Tibial artery (tissue), 4 donors: ENCODE results near the gene CRACDL.

Source experiments
- DNase-seq, 2 donors: peaks; one replicate each; pipeline ENCODE4 v3.0.0-alpha.2; 2019
- H3K27ac ChIP-seq, 2 donors: fragments of 200-600 bp; sonication (generic) in 1 of 2; 1 replicate in 1 of 2; 2 replicates in 1 of 2; pipeline ENCODE4 v1.5.1; 2018 to 2019; ENCODE audit warnings: mild to moderate bottlenecking in 1 of 2
- H3K27me3 ChIP-seq, 2 donors: fragments of 200-600 bp; sonication (generic) in 1 of 2; one replicate each; pipeline versions ENCODE4 v1.5.1 to v1.6.0; 2016 to 2019
- H3K36me3 ChIP-seq, 3 donors: fragments of 200-600 bp; sonication (generic) in 2 of 3; one replicate each; pipeline ENCODE4 v1.5.1; 2016 to 2019; ENCODE audit warnings: mild to moderate bottlenecking in 2 of 3
- H3K4me1 ChIP-seq, 4 donors: fragments of 200-600 bp; sonication (generic) in 2 of 4; 1 replicate in 3 of 4; 2 replicates in 1 of 4; pipeline ENCODE4 v1.5.1; 2016 to 2019
- H3K4me3 ChIP-seq, 2 donors: fragments of 200-600 bp; sonication (generic) in 1 of 2; 1 replicate in 1 of 2; 2 replicates in 1 of 2; pipeline ENCODE4 v1.5.1; 2018 to 2019; ENCODE audit warnings: mild to moderate bottlenecking in 2 of 2
- H3K9me3 ChIP-seq, 3 donors: fragments of 200-600 bp; sonication (generic) in 1 of 3; one replicate each; pipeline ENCODE4 v1.5.1; 2016 to 2019
- CTCF ChIP-seq, 2 experiments: fragments of 200-600 bp in 1 of 2; fragments of 450-650 bp in 1 of 2; IDR thresholded peaks; one replicate each; pipeline ENCODE4 v1.5.1; 2017 to 2019; ENCODE audit warnings: antibody characterized with exemption in 2 of 2, mild to moderate bottlenecking in 1 of 2, moderate library complexity in 1 of 2
- intact Hi-C: fragments of 100-400 bp; cut with DNase I; formaldehyde crosslinking; loops from one replicate; pipeline ENCODE4 v1.15.0; 2023; ENCODE audit warnings: low total_unique reads

Gene CRACDL

DNA sequence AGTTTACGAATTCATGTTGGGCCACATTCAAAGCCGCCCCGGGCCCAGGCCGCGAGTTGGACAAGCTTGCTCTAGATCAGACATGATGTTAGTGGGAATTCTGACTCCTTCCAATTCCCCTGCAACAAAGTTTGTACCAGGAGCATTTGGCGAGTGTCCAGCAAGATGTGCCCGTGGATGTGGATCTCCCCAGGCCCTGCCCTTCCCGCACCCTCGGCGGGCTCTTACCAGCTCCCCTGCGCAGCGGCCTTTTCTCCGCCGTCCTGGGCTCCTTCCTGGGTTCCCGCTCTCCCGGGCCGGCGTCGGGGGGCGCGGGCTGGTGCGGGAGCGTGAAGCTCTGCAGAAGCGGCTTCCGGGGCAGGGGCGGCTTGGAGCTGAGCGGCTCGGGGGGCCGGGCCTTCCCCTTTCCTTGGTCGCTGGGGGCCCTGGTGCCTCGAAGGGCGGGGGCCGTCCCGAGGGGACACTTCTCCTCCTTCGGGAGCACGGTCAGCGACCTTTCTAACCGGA, 114.3 kb downstream of the CRACDL start:
- H3K27ac ChIP-seq, result no peak overlapping the region
- intact Hi-C loops, result loop anchor here (10.0 kb wide), 1 partner anchor 87 kb away; the partner anchor contains the start of gene MGAT4A

DNA sequence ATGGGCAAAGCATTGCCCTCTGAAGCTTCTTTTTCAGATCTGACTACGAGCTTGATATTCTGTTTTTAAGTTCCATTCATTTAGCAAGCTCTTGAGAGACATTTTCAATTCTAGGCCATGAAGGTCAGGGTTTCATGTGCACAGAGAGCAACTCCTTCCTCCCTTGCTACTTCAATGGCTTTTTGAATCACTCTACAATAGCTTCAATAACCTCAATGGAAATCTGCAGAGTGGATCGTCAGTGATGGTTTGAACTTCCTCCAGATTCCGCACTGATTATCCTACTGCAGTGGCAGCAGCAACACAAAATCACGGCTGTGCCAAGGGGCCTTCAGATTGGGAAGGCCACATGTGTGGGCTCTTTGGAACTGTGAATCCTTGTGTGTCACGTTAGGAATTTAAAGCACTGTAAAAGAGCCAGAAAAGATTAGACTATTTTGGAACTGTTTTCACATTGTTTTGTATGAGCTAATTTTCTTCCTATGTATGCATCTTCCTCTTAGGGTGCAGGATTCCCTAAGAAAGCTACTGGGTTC, 116.7 kb downstream of the CRACDL start:
- Histone ChIP-seq H3K9me3 (no peaks in the 10 kb centered on the region), H3K27me3 (no peaks in the 10 kb centered on the region), H3K27ac (no peak overlapping the region), H3K4me3 (no peak overlapping the region), H3K4me1 (peaks cover 0 to 30% (median 14%) of the 10 kb centered on the region in 4 donors), H3K36me3 (no peaks in the 10 kb centered on the region)
- intact Hi-C loops, result no loop called here
- no peak for DNase-seq
- TF ChIP-seq CTCF (IDR thresholded peaks at IDR 0.05), result no peak

More for the DNA sequence above, 114.3 kb downstream of the CRACDL start:
- DNase-seq, result no peak
- Histone ChIP-seq H3K36me3 (no peaks in the 10 kb centered on the region), H3K27me3 (no peaks in the 10 kb centered on the region), H3K9me3 (no peaks in the 10 kb centered on the region), H3K4me1 (peaks cover 0 to 41% (median 21%) of the 10 kb centered on the region in 4 donors), H3K4me3 (no peak overlapping the region)
- TF ChIP-seq CTCF (IDR thresholded peaks at IDR 0.05), result no peak

GRCh38 chr2:98818164-98818563, 117.9 kb downstream of the CRACDL start:
- no peak overlapping the region for H3K27ac ChIP-seq
- no peaks in the 10 kb centered on the region for H3K9me3 ChIP-seq
- no peak for DNase-seq
- peaks cover 0 to 18% (median 8%) of the 10 kb centered on the region in 4 donors for H3K4me1 ChIP-seq
- intact Hi-C loops, result no loop called here
- TF ChIP-seq CTCF (IDR thresholded peaks at IDR 0.05), result no peak
- H3K27me3 ChIP-seq, result no peaks in the 10 kb centered on the region
- H3K4me3 ChIP-seq, result no peak overlapping the region
- no peaks in the 10 kb centered on the region for H3K36me3 ChIP-seq

GRCh38 chr2:98816281-98816680, 119.7 kb downstream of the CRACDL start:
- intact Hi-C loops, result no loop called here
- Histone ChIP-seq H3K27me3 (no peaks in the 10 kb centered on the region), H3K9me3 (no peaks in the 10 kb centered on the region), H3K27ac (no peak overlapping the region), H3K36me3 (no peaks in the 10 kb centered on the region), H3K4me3 (no peak overlapping the region), H3K4me1 (peaks cover 0 to 11% (median 0%) of the 10 kb centered on the region in 4 donors)
- no peak for DNase-seq
- no peak for TF ChIP-seq CTCF (IDR thresholded peaks at IDR 0.05)

- DNase-seq, result no peak
- H3K27me3 ChIP-seq, result no peaks in the 10 kb centered on the region
- TF ChIP-seq CTCF (IDR thresholded peaks at IDR 0.05), result no peak
- H3K36me3 ChIP-seq, result no peaks in the 10 kb centered on the region
- no peak overlapping the region for H3K4me3 ChIP-seq
- H3K27ac ChIP-seq, result no peak overlapping the region
- H3K4me1 ChIP-seq, result peaks cover 0 to 16% (median 4%) of the 10 kb centered on the region in 4 donors
- no peaks in the 10 kb centered on the region for H3K9me3 ChIP-seq
- intact Hi-C loops, result no loop called here
Observed at GRCh38 chr2:98815795-98816194, 120.2 kb downstream of the CRACDL start.
